Subcutaneous abdominal adipose tissue (tissue), 5 donors: ENCODE results near the gene BEX5.
A peak's percentile ranks its signal among the peaks of the same experiment; 100 is the strongest.
"Not testable (repeated sequence)": the region's sequence is repeated elsewhere in the genome, so short reads cannot be mapped to it uniquely, and the experiment has no call there.

Experiments used
- H3K27ac ChIP-seq: one replicate; pipeline ENCODE4 v1.7.0; 2013; ENCODE audit warnings: low read depth, mild to moderate bottlenecking, inconsistent platforms, low read length, moderate library complexity
- H3K27me3 ChIP-seq, 5 donors: one replicate each; pipeline ENCODE4 v1.7.0; 2013; ENCODE audit warnings: low read length in 5 of 5, inconsistent platforms in 1 of 5; ENCODE audit not compliant: control insufficient read depth in 5 of 5, insufficient read depth in 4 of 5
- H3K36me3 ChIP-seq, 5 donors: one replicate each; pipeline ENCODE4 v1.7.0; 2013; ENCODE audit warnings: low read length in 5 of 5; ENCODE audit not compliant: control insufficient read depth in 5 of 5, insufficient read depth in 5 of 5
- H3K4me1 ChIP-seq, 5 donors: one replicate each; pipeline ENCODE4 v1.7.0; 2013; ENCODE audit warnings: low read length in 5 of 5, mild to moderate bottlenecking in 3 of 5, moderate library complexity in 1 of 5; ENCODE audit not compliant: control insufficient read depth in 5 of 5, insufficient read depth in 5 of 5
- H3K4me3 ChIP-seq, 5 donors: one replicate each; pipeline ENCODE4 v1.7.0; 2013; ENCODE audit warnings: low read length in 5 of 5, low read depth in 1 of 5
- H3K9ac ChIP-seq, 5 donors: one replicate each; pipeline ENCODE4 v1.7.0; 2013; ENCODE audit warnings: low read length in 5 of 5, mild to moderate bottlenecking in 4 of 5, moderate library complexity in 3 of 5
- H3K9me3 ChIP-seq, 5 donors: one replicate each; pipeline ENCODE4 v1.7.0; 2013; ENCODE audit warnings: low read length in 5 of 5; ENCODE audit not compliant: control insufficient read depth in 5 of 5
- donor health status: healthy.
- donor health status: healthy.
- donor health status: healthy.
- donor health status: healthy.
- donor health status: healthy.

BEX5 gene

DNA sequence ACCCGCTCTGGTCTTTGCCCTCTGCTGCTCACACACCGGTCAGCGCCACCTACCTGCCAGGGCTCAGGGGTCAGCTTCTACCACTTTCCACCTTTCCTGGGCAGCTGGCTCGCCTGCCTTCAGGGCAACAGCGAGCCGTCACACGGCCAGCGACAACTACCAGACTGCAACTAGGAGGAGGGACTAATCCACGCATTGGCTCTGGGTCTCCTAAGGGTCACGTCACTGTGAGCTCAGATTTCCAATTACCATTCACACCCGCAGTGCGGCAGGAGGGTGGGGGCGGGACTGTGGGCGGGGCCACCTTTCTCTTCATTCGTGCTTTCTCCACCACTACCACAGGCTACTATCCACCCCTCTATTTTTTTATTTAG lies at the start of gene BEX5:
TSS of gene BEX5 (minus strand) at position 172 of the 374 bp plus-strand sequence. CDS start 1,712 bp downstream, outside the sequence.
- Histone ChIP-seq H3K4me3 (peak within 1 kb of the TSS; percentile 48 to 71 (median 67)), H3K27ac (no peak within 1 kb of the TSS), H3K36me3 (no peaks in the 10 kb centered on the region), H3K9me3 (no peaks in the 10 kb centered on the region), H3K27me3 (peaks cover 0 to 15% (median 10%) of the 10 kb centered on the region in 5 donors), H3K9ac (peak within 1 kb of the TSS in 3 of 5 donors; percentile 5 to 59 (median 7)), H3K4me1 (peaks cover 0 to 13% (median 7%) of the 10 kb centered on the region in 5 donors)

DNA sequence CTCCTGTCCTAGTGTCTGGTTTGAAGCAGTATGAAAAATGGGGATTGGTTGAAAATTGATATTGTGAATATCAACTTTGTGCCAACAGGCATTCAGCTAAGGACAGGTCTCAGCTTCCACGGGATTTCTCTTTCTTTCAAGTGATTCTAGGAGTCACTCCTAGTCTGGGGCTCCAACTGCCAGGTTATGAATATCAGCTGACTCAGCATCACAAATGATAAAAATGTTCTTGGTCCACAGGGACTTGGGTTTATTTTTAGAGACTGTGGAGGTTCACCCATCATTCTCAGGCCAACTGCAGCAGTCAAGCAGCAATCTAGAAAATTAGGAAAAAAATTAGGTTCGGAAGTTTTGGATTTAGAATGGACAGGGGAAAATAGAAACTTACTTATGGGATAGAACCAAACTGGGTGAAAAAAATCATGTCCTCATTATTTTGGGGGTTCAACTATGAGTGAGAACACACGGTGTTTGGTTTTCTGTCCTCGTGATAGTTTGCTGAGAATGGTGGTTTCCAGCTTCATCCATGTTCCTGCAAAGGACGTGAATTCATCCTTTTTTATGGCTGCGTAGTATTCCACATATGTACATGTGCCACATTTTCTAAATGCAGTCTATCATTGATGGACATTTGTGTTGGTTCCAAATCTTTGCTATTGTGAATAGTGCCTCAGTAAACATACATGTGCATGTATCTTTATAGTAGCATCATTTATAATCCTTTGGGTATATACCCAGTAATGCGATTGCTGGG lies 30.4 kb upstream of the BEX5 start:
- peaks cover 0 to 4% (median 0%) of the 10 kb centered on the region in 5 donors for H3K27me3 ChIP-seq
- no peaks in the 10 kb centered on the region for H3K36me3 ChIP-seq
- H3K4me1 ChIP-seq: no peaks in the 10 kb centered on the region
- no peak overlapping the region for H3K9ac ChIP-seq
- no peak overlapping the region for H3K27ac ChIP-seq
- H3K4me3 ChIP-seq: no peak overlapping the region
- peaks cover 1 to 10% (median 3%) of the 10 kb centered on the region in 5 donors for H3K9me3 ChIP-seq

GRCh38 chrX:102154900-102155805 lies 624 bp downstream of the BEX5 start:
- peak overlapping the region; percentile 48 to 71 (median 67) for H3K4me3 ChIP-seq
- no peaks in the 10 kb centered on the region for H3K9me3 ChIP-seq
- peaks cover 0 to 15% (median 10%) of the 10 kb centered on the region in 5 donors for H3K27me3 ChIP-seq
- no peak overlapping the region for H3K27ac ChIP-seq
- H3K4me1 ChIP-seq: peaks cover 0 to 13% (median 7%) of the 10 kb centered on the region in 5 donors
- no peaks in the 10 kb centered on the region for H3K36me3 ChIP-seq
- H3K9ac ChIP-seq: peak overlapping the region in 3 of 5 donors; percentile 5 to 59 (median 7)

DNA sequence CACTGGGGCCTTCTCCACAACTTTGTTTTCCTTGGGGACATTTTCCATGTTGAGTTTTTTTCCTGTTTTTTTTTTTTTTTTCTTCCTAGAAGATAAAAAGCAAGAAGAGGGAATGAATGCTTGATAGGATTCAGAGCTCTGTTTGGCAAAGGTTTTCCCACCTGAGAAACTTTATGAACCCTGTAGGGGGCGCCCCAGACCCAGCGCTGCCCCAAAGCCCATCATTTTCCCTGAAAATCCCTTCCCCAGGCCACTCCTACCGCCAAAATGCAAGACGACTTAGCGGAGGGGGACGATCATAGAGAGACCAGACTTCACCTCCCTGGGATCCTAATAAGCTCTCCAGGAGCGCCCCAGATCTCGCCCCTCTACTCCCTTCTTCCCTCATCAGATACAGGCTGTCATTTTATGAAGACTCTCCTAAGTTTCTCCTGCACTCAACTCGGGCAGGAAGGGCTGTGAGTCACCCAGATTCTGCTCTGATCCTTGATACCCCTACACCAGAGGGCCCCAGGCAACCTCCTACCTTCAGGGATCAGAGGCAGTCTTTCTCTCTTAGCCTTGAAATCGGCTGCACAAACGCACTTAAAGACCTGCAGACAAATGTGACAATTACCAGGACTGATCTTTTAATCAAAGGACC lies 1.4 kb downstream of the BEX5 start:
- Histone ChIP-seq H3K27me3 (peaks cover 0 to 16% (median 10%) of the 10 kb centered on the region in 5 donors), H3K27ac (no peak overlapping the region), H3K4me1 (peaks cover 0 to 13% (median 7%) of the 10 kb centered on the region in 5 donors), H3K9me3 (no peaks in the 10 kb centered on the region), H3K9ac (no peak overlapping the region), H3K36me3 (no peaks in the 10 kb centered on the region), H3K4me3 (peak overlapping the region in 1 of 5 donors; percentile 11)

- not testable (repeated sequence) for H3K4me1 ChIP-seq, H3K36me3 ChIP-seq, H3K9me3 ChIP-seq, H3K4me3 ChIP-seq, H3K9ac ChIP-seq, H3K27ac ChIP-seq
- peaks cover 0 to 17% (median 16%) of the 10 kb centered on the region in 5 donors for H3K27me3 ChIP-seq
Measured at GRCh38 chrX:102142274-102142673, 13.5 kb downstream of the BEX5 start, which contains the start of gene TCEAL6. Gene TCEAL6, minus strand, starts transcription at chrX:102142481.

DNA sequence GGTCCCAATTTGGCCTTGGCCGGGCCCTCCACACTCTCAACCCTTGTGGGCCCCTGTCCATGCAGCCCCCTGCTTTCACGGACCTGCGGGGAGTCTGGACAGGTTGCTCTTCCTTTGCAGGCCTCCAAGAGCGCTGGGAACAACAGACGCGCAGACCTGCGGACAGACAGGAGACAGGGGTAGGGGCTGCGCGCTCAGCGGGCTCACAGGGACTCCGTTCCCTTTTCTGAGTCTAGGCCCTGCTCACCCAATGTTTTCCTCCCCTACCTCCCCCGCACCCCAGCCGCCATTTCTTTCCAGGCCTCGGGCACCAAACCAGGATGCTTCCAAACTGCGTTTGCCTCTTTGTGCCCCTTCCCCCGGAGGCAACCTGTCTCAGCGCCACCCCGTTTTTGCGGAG lies 14.1 kb downstream of the BEX5 start:
- peaks cover 0 to 16% (median 15%) of the 10 kb centered on the region in 5 donors for H3K27me3 ChIP-seq
- not testable (repeated sequence) for H3K36me3 ChIP-seq, H3K4me3 ChIP-seq, H3K4me1 ChIP-seq, H3K9ac ChIP-seq, H3K9me3 ChIP-seq, H3K27ac ChIP-seq

DNA sequence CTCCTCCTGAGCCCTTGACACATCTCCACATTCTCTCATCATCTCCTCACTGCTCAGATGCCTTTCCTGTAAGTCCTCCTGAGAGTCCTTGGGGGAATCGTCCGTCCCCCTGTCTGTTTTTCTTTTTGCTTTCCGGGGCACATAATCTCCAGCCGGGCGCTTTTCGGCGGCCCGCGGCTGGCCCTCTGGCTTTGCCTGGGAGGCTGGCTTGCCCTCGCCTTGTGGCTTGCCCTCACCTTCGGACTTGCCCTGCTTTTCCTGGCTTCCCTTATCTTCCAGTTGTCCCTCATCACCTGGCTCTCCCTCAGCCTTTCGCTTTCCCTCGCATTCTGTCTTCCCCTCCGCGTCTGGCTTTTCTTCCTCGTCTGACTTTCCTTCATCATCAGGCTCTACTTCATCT lies 14.9 kb downstream of the BEX5 start:
- not testable (repeated sequence) for H3K4me1 ChIP-seq, H3K36me3 ChIP-seq, H3K4me3 ChIP-seq, H3K9ac ChIP-seq, H3K9me3 ChIP-seq, H3K27ac ChIP-seq
- H3K27me3 ChIP-seq: peaks cover 0 to 18% (median 15%) of the 10 kb centered on the region in 5 donors

- no peak overlapping the region for H3K27ac ChIP-seq
- no peaks in the 10 kb centered on the region for H3K9me3 ChIP-seq
- H3K4me3 ChIP-seq: no peak overlapping the region
- H3K4me1 ChIP-seq: no peaks in the 10 kb centered on the region
- no peaks in the 10 kb centered on the region for H3K36me3 ChIP-seq
- no peak overlapping the region for H3K9ac ChIP-seq
- H3K27me3 ChIP-seq: peaks cover 0 to 18% (median 9%) of the 10 kb centered on the region in 5 donors
Measured at GRCh38 chrX:102138064-102138463, 17.7 kb downstream of the BEX5 start.

GRCh38 chrX:102129473-102129872 lies 26.3 kb downstream of the BEX5 start:
- H3K9me3 ChIP-seq: no peaks in the 10 kb centered on the region
- no peak overlapping the region for H3K27ac ChIP-seq
- no peak overlapping the region for H3K4me3 ChIP-seq
- H3K9ac ChIP-seq: no peak overlapping the region
- H3K36me3 ChIP-seq: no peaks in the 10 kb centered on the region
- peaks cover 3 to 36% (median 17%) of the 10 kb centered on the region in 5 donors for H3K27me3 ChIP-seq
- H3K4me1 ChIP-seq: peaks cover 0 to 6% (median 0%) of the 10 kb centered on the region in 5 donors
